ENCODE data around the gene WDR13.

DNA sequence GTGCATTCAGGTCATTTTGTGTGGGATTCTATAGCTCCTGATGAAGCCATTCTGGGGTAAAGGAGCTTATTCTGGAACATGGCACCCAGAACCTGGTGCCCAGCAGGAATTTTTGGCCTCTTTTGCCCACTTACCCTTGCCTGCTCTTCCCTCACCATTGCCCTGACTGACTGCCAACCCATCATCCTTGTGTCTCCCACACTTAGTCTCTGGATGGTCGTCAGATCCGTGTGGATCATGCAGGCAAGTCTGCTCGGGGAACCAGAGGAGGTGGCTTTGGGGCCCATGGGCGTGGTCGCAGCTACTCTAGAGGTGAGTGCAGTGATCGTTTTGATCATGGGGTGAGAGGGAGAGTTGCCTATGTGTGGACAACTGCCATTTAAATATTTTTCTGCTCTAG, 21.2 kb upstream of the WDR13 start:
- TF ChIP-seq EZH2phosphoT487 (IDR thresholded peaks at IDR 0.05; ENCODE audit: borderline replicate concordance) (no peak), CTCF (conservative IDR thresholded peaks at IDR 0.05; ENCODE audit: low read length) (no peak)

Measured in Loucy (cell line).